ENCODE measurements around the gene DESI1.
"Not testable (repeated sequence)": the region's sequence is repeated elsewhere in the genome, so short reads cannot be mapped to it uniquely, and the experiment has no call there.

Gene DESI1

GRCh38 chr22:41634610-41635009 lies 13.8 kb upstream of the DESI1 start:
- DNase-seq (ENCODE audit: low read depth, low spot score) = not testable (repeated sequence)

DNA sequence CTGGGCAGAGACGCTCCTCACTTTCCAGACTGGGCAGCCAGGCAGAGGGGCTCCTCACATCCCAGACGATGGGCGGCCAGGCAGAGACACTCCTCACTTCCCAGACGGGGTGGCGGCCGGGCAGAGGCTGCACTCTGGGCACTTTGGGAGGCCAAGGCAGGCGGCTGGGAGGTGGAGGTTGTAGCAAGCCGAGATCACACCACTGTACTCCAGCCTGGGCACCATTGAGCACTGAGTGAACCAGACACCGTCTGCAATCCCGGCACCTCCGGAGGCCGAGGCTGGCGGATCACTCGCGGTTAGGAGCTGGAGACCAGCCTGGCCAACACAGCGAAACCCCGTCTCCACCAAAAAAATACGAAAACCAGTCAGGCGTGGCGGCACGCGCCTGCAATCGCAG lies 10.8 kb upstream of the DESI1 start:
- not testable (repeated sequence) for DNase-seq (ENCODE audit: low read depth, low spot score)

GRCh38 chr22:41631115-41631514 lies 10.3 kb upstream of the DESI1 start:
- DNase-seq (ENCODE audit: low read depth, low spot score) = not testable (repeated sequence)

DNA sequence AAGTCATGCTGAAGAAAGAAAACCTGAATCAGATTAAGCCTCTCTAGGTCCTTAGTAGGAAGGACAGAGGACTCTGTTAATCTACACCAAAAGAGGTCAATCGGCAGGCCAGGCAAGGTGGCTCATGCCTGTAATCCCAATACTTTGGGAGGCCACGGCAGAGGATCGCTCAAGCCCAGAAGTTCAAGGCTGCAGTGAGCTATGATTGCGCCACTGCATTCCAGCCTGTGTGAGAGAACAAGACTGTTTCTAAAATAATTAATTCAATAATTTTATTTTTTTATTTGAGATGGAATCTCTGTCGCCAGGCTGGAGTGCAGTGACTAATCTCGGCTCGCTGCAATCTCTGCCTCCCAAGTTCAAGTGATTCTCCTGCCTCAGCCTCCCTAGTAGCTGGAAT lies 4.7 kb upstream of the DESI1 start:
- no peak for DNase-seq (ENCODE audit: low read depth, low spot score)

- no peak for DNase-seq (ENCODE audit: low read depth, low spot score)
Measured at GRCh38 chr22:41621911-41622179, 1.0 kb upstream of the DESI1 start.

DNA sequence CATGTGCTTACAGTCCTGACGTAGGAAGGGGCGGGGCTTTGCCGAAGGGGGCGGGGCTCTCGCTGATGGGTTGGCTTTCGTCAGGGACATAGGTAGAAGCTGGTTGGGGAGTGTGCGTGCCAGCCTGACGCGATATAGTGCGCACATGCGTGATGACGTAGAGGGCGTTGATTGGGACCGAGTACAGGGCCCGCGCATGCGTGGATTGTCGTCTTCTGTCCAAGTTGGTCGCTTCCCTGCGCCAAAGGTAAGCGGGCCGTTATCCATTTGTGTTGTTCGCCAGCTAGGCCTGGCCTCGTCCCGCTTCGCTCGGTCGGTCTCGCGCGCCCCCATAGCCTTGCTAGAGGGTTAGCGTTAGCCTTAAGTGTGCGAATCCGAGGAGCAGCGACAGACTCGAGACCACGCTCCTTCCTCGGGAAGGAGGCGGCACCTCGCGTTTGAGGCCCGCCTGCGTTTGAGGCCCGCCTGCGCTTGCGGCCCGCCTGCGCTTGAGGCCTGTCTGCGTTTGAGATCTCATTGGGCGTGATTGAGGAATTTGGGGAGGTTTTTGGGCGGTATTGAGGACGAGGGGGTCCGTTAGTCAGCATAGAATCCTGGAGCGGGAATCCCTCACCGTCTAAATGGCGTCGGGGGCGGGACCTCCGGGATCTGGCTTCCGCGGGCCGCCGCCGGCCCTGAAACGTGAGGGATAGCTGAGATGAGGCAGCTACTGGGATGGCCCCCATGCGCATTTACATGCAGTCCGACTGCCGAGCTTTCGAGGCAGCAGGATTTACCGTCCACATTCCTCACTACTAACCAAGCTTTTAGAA lies 462 bp upstream of the DESI1 start, which contains the start of gene XRCC6:
TSS of gene XRCC6 (plus strand) at position 197 of the 812 bp plus-strand sequence. CDS start 710 bp downstream, outside the sequence.
- peak; percentile 99 for DNase-seq (ENCODE audit: low read depth, low spot score)

- DNase-seq (ENCODE audit: low read depth, low spot score) = no peak
Measured at GRCh38 chr22:41619979-41620588, 759 bp downstream of the DESI1 start.

DNA sequence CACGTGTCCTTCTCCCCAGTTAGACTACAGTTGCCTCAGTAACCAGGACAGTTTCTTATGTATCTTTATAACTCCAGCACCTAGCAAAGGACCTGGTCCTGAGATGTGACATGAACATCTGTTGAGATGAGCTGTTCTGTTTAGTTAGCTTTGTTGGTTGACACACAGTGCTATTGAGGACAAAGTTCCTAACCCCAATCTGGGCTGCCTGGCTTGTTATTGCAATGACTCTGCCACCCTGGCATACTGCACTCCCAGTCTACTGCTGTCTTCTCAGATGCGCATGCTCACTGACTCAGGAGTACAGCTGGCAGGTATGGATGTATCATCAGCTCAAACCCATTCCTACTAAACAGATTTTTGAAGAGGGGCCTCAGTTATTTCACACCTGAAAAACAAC lies 7.4 kb downstream of the DESI1 start:
- DNase-seq (ENCODE audit: low read depth, low spot score) = no peak

DNA sequence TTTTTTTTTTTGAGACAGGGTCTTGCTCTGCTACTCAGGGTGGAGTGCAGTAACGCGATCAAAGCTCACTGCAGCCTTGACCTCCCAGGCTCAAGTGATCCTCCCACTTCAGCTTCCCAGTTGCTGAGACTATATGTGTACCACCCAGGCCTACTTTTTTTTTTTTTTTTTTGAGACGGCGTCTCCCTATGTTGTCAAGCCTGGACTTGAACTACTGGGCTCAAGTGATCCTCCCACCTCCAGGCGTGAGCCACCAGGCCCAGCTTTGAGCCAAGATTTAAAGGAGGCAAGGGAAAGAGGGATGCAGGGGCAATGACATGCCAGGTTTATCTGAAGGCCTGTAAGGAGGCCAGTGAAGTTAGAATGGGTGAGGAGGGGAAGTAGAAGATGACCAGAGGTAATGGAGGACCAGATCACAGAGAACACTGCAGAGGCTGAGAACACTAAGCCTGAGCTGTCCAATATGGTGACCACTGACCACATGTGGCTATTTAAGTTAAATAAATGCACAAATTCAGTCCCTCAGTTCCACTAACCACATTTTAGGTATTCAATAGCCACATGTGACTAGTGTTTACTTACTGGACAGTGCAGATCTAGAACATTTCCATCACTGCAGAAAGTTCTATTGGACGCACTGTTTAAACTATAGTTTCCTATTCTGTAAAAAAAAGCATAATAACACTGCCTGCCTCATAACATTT lies 8.1 kb downstream of the DESI1 start:
- DNase-seq (ENCODE audit: low read depth, low spot score) = no peak

GRCh38 chr22:41608386-41608785 lies 12.5 kb downstream of the DESI1 start:
- no peak for DNase-seq (ENCODE audit: low read depth, low spot score)

DNA sequence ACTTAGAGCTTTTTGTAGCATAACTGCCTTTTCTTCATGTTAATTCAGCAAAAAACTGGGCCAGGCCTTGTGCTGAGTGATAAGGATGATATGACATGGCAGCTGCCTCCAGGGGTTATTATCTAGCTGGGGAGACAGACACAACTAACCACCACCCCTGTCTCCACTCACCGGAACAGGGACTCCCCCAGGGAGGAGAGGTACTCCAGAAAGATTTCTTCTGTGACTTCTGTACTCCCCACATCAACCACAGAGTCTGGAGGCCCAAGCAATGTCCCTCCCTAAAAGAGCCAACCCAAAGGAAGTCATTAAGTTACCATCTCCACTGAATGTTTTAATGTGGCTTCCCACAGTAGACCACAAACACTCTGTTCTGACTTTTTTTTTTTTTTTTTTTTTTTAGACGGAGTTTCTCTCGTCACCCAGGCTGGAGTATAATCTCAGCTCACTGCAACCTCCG lies 16.9 kb downstream of the DESI1 start:
- DNase-seq (ENCODE audit: low read depth, low spot score) = no peak

DNA sequence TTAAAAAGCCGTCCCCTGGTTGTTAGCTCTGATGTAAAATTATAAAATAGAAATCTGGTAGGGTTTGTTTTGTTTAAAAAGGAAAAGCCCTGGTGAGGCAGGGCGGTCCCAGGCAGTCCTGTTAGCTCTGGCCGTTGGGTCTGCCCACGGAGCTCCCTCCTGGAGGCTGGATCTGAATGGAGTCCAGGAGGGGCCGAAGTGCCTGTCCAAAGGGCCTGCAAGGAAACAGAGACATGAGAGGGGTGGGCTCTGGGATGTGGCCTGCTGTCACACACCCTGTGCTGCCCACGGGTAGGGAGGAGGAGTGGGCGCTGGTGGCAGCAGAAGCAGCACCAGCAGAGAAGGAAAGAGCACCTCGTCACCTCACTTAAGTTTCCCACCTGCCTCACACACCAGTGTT lies 19.9 kb downstream of the DESI1 start:
- DNase-seq (ENCODE audit: low read depth, low spot score) = no peak

DNA sequence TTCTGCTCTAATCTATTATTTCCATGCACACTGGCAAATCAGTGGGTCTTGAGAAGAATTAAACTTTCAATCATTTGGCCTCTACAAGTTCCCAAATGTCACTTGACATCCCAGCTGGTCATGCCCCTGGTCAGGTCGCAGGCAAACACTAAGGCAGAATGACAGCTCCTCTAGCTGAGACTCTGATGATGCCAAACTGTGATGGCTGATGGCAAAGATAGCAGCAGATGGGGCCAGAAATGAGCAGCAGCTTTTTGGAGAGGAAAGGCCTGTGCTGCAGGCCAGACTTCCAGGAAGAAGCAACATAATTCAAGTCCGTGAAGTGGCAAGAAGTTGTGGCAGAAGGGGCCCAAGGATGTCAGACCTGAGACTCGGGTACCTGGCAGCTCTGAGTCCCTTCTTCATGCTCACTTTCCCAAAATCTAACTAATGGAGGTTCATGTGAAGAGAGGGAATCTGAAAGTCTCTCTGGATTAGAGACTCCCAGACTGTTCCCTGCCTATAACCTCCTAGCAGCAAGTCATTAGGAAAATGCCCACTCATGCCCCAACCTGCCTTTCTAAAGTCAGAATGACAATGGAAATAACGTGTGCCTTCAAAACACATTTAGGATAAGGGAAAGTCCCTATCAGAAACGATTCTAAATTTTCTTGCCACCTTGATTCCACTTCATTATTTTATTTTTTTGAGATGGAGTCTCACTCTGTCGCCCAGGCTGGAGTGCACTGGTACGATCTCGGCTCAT lies 21.8 kb downstream of the DESI1 start:
- DNase-seq (ENCODE audit: low read depth, low spot score) = no peak

DNA sequence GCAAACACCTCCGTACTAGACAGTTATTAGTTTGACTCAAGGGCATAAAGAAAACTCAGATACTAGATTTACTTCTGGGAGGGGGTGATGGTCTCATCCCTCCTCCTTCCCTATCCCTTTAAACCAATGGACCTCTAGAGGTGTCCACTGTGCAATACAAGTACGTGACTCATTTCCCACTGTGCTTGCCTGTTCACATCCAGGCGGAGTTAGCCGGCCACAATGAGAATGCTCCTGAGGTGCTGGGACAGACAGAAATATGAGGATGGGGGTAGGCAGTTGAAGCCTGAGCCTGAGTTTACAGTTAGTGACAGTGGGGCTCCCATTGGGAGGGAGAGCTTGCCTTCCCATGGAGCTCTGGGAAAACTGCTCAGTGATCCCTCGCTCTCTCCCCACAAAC lies 22.8 kb downstream of the DESI1 start:
- DNase-seq (ENCODE audit: low read depth, low spot score) = no peak

DNA sequence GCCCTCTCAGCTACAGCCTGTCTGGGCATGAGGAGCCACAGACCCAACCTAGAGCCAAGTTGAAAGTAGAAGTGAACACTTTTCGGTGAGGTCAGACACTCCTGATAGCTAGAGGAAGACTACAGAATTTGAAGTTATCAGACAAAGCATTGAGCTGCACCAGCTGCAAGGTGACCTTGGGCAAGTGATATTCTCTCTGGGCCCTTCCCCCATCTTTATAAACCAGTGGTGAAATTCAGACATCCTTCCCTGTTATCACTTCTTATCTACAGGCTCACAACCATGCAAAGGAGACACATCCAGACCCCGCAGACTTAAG lies 23.2 kb downstream of the DESI1 start:
- no peak for DNase-seq (ENCODE audit: low read depth, low spot score)

DNA sequence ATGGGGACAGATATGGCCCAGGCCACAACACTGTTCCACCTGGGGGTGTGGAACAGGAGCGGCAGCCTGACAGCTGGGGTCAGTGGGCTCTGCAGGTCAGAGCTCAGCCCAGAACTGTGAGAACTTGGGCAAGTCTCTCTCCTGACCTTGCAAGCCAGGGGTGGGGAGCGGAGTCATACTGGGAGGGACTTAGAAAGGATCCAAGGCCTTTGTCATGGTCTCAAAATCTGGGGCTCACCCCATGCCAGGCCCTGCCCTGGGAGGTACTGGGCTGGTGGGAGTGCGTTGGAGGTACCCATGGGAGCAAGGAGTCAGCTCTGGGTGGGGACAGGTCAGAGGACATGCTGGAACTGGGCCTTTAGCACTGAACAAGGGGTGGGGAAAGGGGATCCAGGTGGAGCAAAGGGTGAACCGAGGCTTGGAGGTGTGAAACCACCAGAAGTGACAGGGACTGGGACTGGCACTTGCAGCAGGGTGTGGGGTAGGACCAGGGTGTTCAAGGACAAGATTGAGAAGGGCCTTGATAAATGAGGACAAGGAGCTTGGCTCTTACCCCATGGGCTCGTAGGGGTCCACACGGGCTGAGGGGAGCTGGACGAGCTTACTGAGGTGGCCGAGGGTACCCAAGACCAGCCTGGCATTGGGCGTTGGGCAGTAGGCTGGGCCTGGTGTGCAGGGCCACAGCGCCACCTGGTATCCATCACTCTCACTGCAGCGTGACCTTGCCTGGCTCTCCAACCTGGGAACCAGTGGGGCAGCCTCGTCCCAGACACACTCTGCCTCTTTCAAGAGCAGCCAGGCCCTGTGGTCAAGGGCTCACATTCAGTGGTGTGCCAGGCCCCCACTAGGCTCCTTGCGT lies 23.8 kb downstream of the DESI1 start:
- no peak for DNase-seq (ENCODE audit: low read depth, low spot score)

- DNase-seq (ENCODE audit: low read depth, low spot score) = no peak
Measured at GRCh38 chr22:41595703-41596102, 25.1 kb downstream of the DESI1 start.

GRCh38 chr22:41593336-41593960 lies 27.4 kb downstream of the DESI1 start:
- not testable (repeated sequence) for DNase-seq (ENCODE audit: low read depth, low spot score)

DNA sequence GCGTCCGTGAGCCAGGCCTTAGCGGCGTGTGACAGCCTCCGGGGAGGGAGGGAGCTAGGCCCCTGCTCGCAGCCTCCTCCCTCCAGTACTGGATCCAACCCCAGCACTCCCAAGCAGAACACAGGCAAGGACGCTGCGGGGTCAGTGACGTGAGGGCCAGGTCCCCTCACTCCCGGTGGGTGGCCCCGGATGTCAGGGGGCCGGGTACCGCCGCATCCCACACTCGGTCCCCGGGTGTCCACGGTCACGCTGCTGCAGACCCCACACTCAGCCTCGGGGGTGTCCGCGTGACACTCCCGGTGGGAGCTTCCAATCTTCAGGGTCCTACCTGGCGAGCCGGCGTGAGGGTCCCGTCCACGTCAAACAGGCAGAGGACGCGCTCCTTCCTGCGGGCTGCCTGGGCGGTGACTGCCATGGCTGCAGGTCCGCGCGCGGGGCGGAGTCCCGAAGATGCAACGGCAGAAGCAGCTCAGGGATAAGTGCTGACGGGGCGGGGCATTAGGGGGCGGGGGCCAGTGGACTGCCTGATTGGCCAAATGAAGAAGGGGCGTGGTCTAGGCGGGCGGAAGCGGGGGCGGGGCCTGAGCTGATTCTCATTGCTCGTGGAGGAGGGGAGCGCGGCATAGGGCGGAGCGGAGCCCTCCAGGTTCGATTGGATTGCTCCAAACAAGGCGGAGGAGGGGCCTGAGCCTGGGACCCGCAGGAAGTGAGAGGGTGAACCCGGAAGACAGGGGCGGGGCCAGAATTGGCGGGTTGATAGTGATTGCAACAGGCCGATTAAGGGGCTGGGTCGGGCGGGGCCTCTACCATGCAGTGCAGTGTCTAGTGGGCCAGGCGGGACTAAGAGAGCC lies 31.2 kb downstream of the DESI1 start, which contains the start of gene PMM1:
TSS of gene PMM1 (minus strand) at position 450 of the 851 bp plus-strand sequence. CDS start at position 415, 35 bp downstream.
- DNase-seq (ENCODE audit: low read depth, low spot score) = peak; percentile 100

DNA sequence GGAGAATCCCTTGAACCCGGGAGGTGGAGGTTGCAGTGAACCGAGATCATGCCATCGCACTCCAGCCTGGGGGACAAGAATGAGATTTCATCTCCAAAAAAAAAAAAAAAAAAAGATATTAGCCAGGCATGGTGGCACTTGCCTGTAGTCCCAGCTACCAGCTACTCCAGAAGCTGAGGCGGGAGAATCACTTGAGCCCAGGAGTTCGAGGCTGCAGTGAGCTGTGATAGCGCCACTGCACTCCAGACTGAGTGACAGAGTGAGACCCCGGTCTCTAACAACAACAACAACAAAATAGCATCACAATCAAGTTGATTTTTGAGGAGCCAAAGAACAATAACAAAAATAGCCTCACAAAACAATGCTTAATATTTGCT lies 33.5 kb downstream of the DESI1 start:
- DNase-seq (ENCODE audit: low read depth, low spot score) = no peak

Measured in activated CD4-positive, CD25-positive, alpha-beta regulatory T cell treated with anti-CD3 and anti-CD28 coated beads, Interleukin-2, amount 50 U/mL, for 16 hours (primary cell).